GM12872 (cell line): Measurements from ENCODE around the gene SAT2.

ENCODE experiments used
- CTCF ChIP-seq: IDR thresholded peaks from 3 replicates; pipeline ENCODE4 v1.5.1; 2011; ENCODE audit warnings: low read depth, mild to moderate bottlenecking, low read length, moderate library complexity; ENCODE audit not compliant: insufficient read depth

The SAT2 gene

GRCh38 chr17:7631398-7632380 lies 4.1 kb upstream of the SAT2 start:
- TF ChIP-seq CTCF: no peak

GRCh38 chr17:7629939-7630571 lies 2.4 kb upstream of the SAT2 start, which contains the start of gene SHBG:
Gene SHBG (plus strand): TSS chr17:7630135. CDS start chr17:7630173, 38 bp downstream.
- no peak for TF ChIP-seq CTCF

- TF ChIP-seq CTCF: no peak
Observed at GRCh38 chr17:7626956-7627249, 718 bp downstream of the SAT2 start.

GRCh38 chr17:7626307-7626706 lies 1.3 kb downstream of the SAT2 start:
- TF ChIP-seq CTCF: no peak

- no peak for TF ChIP-seq CTCF
Observed at GRCh38 chr17:7623661-7624060, 4.0 kb downstream of the SAT2 start.

GRCh38 chr17:7620835-7621234 lies 6.8 kb downstream of the SAT2 start:
- TF ChIP-seq CTCF: no peak

- no peak for TF ChIP-seq CTCF
Observed at GRCh38 chr17:7618608-7619007, 9.0 kb downstream of the SAT2 start.
